NCI-H2029 (cell line): ENCODE data around the gene CAP2.
"Not testable (repeated sequence)": the region's sequence is repeated elsewhere in the genome, so short reads cannot be mapped to it uniquely, and the experiment has no call there.

Experiments
- DNase-seq: peaks from one replicate; lab custom pipeline; 2025; lab: John Stamatoyannopoulos, UW

CAP2 gene

GRCh38 chr6:17397764-17398194 is 4.4 kb downstream of the CAP2 start:
- DNase-seq, result no peak

DNA sequence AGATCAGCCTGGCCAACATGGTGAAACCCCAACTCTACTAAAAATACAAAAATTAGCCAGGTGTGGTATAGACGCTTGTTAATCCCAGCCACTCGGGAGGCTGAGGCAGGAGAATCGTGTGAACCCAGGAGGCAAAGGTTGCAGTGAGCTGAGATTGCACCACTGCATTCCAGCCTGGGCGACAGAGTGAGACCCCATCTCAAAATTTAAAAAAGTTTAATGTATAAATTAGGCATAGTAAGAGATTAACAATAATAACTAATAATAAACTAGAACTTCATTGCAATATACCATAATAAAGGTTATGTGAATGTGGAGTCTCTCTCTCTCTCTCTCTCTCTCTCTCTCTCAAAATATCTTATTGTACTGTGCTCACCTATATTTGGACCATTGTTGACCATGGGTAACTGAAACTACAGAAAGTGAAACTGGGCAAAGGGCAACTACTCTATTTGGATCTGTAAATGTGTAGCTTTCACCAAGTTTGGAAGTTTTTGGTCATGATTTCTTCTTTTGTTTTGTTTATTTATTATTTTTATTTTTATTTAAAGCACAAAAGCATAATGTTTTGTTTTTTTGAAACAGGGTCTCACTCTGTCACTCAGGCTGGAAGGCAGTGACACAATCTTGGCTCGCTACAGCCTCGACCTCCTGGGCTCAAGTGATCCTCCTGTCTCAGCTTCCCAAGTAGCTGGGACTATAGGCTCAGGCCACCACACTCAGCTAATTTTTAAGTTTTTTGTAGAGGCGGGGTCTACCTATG is 12.0 kb downstream of the CAP2 start:
- not testable (repeated sequence) for DNase-seq

DNA sequence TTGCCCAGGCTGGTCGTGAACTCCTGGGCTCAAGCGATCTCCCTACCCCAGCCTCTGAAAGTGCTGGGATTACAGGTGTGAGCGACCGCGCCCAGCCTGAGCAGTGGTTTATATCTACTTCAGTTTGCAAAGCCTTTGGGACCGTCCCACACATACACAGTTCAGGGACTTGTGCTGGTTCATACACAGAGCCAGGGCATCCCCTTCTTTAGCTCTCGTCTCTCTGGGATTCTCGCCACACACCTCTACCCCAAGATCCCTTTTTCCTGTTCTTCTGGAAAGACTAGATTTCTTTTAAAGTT is 12.5 kb downstream of the CAP2 start:
- DNase-seq, result no peak

GRCh38 chr6:17408081-17408480 is 14.7 kb downstream of the CAP2 start:
- DNase-seq, result no peak

DNA sequence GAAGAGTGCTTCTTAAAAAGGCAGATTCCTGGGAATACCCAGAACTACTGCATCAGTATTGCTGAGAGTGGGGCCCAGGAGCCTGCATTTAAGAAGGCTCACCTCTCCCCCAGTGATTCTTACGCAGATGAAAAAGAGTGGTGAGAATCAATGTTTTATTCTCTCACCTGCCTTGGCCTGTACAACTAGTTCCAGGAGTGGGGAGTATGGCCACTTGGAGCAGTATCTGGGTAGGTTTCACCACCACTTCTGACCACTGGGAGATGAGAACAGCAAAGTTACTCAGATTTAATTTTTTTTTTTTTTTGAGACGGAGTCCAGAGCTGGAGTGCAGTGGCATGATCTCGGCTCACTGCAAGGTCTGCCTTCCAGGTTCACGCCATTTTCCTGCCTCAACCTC is 16.9 kb downstream of the CAP2 start:
- no peak for DNase-seq

DNA sequence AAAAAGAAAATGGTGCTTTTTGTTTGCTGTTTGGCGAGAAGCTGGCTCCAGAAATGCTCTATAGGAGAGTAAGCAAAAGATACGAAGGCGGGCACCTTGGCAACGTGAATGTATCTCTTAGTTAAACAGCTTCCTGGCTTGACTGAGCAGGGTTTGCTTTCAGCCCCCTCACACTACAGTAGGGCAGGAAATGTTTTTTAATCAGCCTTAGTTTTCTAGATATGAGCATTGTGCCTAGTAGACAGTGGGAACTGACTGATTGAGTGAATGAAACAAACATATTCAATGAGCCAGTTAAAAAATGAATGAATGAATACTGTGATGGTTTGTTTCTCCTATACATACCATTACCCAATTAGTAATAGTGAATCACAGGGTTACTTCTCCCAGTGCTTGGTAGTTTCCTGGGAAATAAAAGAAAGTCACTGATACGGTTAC is 19.9 kb downstream of the CAP2 start:
- DNase-seq, result no peak

DNA sequence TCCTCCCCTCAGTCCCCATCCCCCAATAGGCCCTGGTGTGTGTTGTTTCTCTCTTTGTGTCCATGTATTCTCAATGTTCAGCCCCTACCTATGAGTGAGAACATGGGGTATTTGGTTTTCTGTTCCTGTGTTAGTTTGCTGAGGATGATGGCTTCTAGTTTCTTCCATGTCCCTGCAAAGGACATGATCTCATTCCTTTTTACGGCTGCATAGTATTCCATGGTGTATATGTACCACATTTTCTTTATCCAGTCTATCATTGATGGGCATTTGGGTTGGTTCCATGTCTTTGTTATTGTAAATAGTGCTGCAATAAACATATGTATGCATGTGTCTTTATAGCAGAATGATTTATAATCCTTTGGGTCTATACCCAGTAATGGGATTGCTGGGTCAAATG is 21.0 kb downstream of the CAP2 start:
- DNase-seq, result not testable (repeated sequence)

DNA sequence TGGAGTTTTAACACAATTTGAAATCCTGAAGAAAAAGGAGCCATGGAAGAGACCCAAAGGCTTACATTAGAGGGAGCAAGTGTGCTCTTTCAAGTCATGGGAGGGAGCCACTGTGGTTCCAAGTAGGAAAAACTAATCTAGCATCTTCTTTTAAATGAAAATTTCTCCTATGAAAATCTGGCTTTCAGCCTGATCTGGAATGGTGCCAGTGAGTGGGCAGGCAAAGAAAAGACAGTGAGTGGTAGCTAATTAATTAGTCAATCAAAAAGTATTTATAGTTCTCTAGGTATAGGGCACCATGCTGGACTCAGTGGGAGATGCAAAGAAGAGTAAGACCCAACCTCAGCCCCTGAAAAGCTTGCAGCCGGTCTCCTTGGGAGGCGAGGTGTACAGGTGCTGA is 21.9 kb downstream of the CAP2 start:
- no peak for DNase-seq

GRCh38 chr6:17416806-17417205 is 23.4 kb downstream of the CAP2 start:
- no peak for DNase-seq

DNA sequence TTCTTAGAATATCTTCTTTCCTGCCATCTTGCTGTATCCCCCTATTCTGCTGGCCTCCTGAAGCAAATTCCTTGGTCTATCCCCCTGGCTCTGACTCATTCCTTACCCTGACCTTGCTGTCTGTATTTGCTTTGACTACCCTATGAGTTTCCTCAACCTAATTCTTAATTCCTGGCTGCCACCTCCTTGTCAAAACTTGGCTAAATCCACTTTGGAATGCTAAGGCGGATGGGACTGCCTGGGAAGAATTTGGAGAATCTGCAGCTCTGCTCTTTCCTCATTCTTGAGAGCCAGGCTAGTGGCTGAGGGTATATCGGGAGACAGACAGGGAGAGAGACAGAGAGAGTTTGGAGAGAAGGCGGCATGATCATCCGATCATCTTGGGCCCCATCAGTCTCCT is 24.4 kb downstream of the CAP2 start:
- DNase-seq, result no peak

DNA sequence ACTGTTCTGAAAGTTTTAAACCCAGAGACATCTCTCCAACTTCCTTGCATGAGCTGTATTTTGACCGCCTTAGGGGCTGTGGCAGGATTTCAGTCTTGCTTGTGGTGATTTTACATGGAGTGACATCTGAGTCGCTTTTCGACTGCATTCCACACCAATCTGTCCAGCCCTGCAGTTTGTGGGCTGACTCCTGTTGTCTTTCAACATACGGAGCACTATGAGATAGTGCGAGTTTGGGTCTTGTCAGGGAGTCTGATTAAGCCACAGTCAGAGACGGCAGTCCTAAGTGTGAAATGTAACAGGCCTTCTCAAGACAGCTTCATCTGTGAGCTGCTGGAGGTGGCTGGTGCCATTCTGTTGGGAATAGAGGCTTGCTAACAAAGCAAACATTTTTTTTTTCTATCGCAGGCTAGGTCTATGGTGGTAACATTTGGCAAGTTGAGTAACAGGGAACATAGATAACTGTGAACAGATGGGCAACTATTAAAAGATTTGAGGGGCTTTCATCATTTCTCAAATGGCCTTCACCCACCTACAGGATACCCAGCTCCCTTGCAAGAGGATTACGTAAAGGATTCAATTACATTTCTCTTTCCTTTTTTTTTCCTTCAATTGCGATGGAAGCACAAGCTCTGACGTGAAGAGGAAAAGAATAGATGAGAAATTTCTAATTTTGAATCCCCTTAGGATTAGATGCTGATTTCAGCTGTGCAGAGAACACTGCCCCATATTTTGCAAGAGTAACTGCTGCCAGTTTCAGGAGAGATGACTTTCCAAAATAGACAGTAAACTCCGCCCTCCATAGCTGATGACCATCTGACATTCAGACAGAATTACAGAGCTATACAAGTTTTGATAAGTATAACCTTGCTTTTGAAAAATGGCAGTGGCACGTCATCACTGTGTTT is 25.1 kb downstream of the CAP2 start:
- no peak for DNase-seq

DNA sequence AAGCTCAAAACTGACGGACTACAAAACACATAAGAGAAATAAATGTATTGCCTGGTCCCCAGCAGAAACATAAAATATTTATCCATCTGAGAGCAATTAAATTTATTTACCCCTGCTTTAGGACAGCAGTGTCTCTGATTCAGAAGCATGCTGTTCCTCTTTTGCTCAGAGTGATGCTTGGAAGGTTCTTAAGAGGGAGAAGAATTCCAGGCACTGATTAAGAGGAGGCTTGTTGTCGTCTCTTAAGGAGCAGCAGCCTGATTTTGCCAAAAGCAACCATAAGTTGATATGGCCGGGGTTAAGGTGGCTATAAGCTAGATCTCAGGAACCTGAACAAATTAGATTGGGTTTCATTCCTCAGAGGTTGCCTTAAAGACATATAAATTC is 25.8 kb downstream of the CAP2 start:
- DNase-seq, result no peak

DNA sequence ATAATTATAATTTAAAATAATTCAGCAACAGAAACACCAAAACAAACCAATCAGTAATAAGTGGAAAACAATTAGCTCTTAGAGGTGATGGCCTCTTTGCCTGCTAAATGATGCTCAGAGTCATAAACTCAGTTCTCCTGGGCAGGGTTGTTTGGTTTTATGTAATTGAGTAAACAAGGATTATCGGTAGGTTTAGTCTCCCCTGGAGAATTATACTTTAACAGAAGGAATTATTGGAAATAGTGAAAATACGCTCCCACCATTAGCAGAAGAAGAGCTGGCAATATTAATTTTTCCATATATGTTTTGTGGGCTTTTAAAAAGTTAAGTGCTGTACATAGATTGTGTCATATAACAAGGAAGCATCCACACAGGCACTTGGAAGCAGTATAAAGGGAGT is 27.0 kb downstream of the CAP2 start:
- no peak for DNase-seq

DNA sequence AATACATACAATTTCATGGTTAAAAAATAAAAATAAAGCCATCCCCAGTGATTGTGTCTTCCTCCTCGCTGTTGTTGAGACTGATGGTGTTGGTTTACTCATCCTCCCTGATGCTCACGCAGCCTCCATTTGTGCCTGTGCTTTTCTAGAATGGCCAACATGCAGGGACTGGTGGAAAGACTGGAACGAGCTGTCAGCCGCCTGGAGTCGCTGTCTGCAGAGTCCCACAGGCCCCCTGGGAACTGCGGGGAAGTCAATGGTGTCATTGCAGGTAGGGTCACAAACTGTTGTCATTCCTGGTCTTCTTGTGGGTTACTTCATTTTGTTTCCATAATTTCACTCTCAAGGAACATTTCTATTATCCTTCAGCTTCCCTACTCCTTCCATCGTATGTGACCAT is 28.0 kb downstream of the CAP2 start:
- DNase-seq, result no peak

DNA sequence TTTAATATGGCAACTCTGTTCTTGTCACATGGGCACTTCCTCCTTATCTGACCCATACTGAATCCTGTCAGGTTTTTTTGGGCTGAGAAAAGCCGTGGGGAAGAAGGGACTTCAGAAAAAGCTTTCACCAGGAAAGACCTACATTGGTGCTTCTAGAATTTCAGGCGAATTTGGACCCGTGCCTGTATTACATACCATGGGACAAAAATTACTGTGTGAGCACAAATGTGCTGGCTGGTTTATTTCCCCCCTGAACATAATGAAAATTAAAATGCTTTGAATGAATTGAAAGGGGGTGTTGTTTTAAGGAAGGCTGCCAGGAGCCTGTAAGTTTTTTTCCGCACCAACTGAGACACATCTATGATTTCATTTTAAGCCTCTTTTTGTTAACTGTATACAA is 29.6 kb downstream of the CAP2 start:
- DNase-seq, result no peak

- DNase-seq, result no peak
Measured at GRCh38 chr6:17427062-17427461, 33.7 kb downstream of the CAP2 start.

DNA sequence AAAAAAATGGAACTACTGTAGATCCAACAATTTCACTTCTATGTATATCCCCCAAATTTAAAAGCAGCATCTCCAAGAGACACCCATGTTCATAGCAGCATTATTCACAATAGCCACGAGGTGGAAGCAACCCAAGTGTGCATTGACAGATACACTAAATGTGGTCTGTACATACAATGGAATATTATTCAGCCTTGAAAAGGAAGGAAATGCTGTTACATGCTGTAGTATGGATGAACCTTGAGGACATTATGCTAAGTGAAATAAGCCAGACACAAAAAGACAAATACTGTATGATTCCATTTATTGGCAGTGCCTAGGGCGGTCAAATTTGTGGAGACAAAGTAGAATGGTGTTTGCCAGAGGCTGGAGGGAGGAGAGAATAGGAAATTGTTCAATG is 34.2 kb downstream of the CAP2 start:
- DNase-seq, result no peak

- DNase-seq, result not testable (repeated sequence)
Measured at GRCh38 chr6:17428595-17429120, 35.3 kb downstream of the CAP2 start.

- DNase-seq, result no peak
Measured at GRCh38 chr6:17429383-17430061, 36.1 kb downstream of the CAP2 start.

DNA sequence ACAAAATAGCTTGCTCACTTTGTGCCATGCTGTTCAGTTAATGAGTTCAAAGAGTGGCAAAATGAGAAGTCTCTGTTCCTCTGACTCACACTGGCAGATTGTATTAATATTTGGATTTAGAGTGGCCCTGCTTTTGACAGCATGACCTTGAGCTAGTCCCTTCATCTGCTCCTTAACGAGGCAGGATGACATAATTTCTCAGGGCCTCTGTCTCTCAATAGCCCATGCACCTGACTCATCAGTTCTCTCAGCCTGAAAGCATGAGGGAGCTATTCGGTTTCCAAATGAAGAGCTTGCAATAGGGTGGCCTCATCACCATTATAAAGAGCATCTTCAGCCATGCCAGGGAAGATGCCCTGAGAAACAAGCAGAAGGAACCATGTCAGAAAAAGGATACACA is 38.2 kb downstream of the CAP2 start:
- DNase-seq, result no peak

DNA sequence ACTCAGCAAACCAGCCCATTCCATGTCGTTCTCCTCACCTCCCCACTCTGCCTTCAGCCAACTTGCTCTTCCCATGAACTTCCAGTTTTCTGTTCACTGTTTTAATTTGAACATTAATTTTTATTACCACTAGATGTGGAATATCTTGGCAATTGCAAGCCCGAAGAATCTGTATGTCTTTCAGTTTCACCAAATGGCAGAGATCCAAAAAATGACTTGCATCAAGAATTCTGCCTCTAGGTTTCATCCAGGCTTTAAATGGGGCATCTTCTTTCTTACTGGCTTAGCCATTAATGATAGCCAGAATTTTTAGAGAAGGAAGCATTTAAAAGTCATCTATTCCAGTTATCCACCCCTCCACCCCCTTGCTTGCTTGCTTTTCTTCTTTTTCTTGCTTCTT is 39.0 kb downstream of the CAP2 start:
- no peak for DNase-seq

DNA sequence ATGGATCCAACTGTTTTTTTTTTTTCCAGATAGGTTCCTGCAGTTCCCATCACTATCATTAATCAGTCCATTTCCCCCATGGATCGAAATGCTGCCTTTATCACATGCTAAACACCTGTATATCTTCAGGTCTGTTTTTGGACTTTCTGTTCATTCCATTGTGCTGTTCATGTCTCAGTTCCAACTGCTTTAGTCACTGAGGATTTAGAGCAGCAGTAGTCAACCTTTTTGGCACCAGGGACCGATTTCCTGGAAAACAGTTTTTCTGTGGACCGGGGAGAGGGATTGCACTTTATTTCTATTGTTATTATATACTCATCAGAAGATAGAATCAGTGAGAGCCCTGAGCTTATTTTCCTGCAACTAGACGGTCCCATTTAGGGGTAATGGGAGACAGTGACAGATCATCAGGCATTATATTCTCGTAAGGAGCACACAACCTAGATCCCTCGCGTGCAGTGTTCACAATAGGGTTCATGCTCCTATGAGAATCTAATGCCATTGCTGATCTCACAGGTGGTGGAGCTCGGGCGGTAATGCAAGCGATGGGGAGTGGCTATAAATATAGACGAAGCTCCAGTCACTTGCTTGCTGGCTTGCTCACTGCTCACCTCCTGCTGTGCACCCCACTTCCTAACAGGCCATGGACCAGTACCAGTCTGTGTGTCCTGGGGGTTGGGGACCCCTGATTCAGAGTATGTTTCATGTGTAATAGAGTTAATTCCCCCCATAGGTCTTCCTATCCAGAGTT is 46.0 kb downstream of the CAP2 start:
- no peak for DNase-seq
